NCI-H187 (cell line): ENCODE measurements around the gene HIVEP3.

Source experiments
- DNase-seq, 2 experiments: peaks; one replicate each; lab custom pipeline; 2025; lab: John Stamatoyannopoulos, UW

Gene HIVEP3

GRCh38 chr1:41788427-41788826 lies 130.3 kb downstream of the HIVEP3 start:
- no peak for DNase-seq

DNA sequence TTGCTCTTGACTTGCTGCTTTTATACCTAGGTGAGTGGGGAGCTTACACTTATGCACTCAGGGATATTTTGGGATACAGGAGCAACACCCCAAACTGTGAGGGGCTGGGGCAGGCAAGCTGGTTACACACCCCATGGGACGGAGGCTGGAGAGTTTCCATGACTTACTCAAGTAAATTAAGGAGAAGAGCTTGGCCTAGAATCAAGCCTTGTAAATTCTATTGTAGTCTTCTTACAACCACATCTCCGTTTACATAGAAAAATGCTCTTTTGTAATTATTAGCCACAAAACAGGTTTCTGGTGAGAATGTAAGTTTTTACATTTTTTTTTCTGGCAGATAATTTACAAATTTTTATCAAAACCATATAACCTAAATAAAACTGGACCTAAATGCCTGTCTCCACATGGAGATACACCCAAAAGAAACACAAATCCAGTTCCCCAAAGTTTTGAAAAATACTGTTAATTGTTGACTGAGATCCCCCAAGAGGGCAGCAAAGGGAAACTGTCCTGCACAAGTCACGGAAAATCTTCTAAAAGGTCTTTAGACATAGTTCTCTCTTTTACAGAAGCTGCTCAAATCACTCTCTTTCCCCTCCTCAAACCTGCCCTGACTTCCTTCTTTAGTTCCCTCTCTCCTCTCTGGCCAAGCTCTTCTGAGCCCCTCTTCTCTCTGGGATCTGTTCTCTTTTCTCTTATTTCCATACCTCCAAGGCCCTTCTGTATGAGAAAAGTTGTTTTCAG lies 134.0 kb downstream of the HIVEP3 start:
- no peak for DNase-seq

DNA sequence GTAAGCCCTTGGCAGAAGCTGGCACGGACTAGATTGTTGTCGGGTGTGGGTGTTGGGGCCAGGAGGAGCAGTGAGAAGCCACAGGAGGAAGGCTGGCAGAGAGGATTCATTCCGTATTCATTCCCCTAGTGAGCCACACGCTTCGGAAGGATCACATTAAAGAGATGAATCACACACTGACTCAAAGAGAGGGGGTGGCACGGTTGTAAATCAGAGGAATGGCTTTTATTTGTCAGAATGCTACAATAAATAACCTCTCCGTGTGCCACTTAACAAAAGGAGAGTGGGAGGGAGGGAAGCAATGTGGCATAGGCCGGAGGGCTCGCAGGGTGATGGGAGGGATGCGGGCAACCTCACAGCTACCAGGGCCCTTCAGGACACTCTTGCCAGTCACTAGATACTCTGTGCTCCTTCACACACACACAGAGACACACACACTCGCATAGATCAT lies 135.5 kb downstream of the HIVEP3 start:
- peak; percentile 31 to 45 for DNase-seq

DNA sequence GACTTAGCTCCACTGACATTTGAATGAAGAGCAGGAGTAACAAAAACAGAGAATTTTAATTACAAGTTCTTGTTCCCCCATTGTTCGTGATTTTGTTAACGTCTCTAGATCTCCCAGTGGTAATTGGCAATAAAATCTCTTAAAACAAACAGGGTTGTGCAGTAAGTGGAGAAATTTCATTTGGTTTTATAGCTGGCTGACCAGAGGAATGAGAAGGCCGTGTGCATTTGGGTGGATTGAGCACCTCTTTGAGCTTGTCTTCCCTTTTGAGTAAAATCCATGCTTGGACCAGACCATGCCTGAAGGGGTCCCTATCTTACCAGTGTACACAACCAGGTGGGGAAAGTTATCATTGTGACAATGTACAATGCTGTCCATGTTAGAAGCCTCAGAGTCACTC lies 137.8 kb downstream of the HIVEP3 start:
- no peak for DNase-seq

- DNase-seq, result no peak
These were observed 138.4 kb downstream of the HIVEP3 start for GRCh38 chr1:41780322-41780721.

DNA sequence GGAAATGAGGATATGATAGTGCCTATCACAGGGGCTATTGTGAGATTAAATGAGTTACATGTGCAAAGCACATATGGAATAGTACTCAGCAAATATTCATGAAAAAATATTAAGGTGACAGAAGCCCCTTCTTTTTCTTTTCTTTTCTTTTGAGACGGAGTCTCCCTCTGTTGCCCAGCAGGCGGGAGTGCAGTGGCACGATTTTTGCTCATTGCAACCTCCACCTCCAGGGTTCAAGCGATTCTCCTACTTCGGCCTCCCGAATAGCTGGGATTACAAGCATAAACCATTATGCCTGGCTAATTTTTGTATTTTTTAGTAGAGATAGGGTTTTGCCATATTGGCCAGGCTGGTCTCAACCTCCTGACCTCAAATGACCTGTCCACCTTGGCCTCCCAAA lies 139.4 kb downstream of the HIVEP3 start:
- no peak for DNase-seq

- DNase-seq, result no peak
These were observed 141.0 kb downstream of the HIVEP3 start for GRCh38 chr1:41777695-41778094.

GRCh38 chr1:41776891-41777441 lies 141.8 kb downstream of the HIVEP3 start:
- no peak for DNase-seq

GRCh38 chr1:41775956-41776585 lies 142.7 kb downstream of the HIVEP3 start:
- DNase-seq, result no peak

DNA sequence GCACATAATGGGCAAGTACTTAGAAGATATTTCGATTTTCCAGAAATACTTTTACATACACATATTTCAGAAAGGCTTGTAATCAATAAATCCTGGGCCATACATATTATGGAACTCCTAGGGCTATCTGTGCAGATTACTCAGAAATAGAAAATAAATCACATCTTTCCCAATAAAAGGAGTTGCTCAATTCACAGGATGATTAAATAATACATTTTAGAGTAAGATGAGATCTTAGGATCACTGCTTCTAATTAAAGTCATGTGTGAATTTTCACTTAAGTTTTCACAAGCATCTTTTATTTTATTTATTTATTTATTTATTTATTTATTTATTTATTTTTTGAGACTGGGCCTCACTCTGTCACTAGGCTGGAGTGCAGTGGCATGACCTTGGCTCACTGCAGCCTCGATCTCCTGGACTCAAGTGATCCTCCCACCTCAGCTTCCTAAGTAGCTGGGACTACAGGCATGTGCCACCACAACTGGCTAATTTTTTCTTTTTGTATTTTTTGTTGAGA lies 144.2 kb downstream of the HIVEP3 start:
- no peak for DNase-seq

GRCh38 chr1:41773842-41774241 lies 144.9 kb downstream of the HIVEP3 start:
- DNase-seq, result no peak

DNA sequence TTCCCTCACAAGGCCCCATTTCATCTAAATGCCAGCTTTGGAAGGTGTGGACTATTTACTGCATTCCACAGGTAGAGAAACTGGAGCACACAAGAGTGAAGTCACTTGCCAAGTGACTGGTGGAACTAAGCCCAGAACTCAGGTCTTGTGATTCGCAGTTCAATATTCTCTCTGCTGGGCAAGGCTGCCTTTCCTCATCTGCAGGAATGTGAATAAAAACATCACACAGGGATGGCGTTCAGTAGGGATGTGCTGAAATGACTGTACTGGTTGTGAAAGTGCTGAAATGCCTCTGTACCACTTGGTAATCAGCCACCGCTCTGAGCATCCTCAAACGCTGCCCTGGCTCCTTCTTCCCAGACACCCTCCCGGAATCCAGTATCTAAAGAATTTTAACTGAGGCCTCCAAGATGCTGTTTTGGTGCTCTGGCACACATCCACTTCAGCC lies 145.6 kb downstream of the HIVEP3 start:
- no peak for DNase-seq

GRCh38 chr1:41769068-41769467 lies 149.7 kb downstream of the HIVEP3 start:
- no peak for DNase-seq

GRCh38 chr1:41768583-41768982 lies 150.1 kb downstream of the HIVEP3 start:
- DNase-seq, result no peak

DNA sequence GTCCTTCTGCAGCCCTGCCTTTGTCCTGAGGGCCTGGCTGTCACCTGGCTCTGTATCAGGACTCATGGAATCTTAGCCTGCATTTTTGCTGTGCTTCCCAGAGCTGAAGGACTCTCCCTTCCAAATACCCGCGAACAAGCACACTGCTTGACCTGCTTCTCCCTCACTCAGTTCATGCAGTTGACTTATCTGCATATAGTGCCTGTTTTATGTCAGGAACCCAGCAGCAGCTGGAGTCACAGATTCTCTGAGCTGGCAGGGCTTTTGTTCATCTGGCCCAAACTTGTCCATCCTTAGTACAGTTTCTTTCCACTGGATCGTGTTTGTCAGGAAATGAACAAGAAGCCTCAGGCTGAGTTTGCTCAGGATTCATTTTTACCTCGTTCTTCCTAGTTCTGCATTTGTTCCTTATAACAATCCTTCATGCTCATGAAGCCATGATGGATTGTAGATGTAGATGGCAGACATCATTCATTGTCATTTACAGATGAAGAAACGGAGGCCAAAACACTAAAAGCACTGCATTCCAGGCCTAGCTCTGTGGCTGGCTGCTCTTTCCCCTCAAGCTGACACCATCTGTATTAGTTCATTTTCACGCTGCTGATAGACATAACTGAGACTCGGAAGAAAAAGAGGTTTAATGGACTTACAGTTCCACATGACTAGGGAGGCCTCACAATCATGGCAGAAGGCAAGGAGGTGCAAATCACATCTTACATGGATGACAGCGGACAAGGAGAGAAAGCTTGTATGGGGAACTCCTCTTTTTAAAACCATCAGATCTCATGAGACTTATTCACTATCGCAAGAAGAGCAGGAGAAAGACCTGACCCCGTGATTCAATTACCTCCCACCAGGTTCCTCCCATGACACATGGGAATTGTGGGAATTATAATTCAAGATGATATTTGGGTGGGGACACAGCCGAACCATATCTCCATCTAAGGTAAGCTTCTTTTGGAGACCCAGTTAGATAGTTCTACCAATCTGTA lies 150.9 kb downstream of the HIVEP3 start:
- no peak for DNase-seq

GRCh38 chr1:41766546-41766945 lies 152.2 kb downstream of the HIVEP3 start:
- no peak for DNase-seq

GRCh38 chr1:41766041-41766440 lies 152.7 kb downstream of the HIVEP3 start:
- no peak for DNase-seq

DNA sequence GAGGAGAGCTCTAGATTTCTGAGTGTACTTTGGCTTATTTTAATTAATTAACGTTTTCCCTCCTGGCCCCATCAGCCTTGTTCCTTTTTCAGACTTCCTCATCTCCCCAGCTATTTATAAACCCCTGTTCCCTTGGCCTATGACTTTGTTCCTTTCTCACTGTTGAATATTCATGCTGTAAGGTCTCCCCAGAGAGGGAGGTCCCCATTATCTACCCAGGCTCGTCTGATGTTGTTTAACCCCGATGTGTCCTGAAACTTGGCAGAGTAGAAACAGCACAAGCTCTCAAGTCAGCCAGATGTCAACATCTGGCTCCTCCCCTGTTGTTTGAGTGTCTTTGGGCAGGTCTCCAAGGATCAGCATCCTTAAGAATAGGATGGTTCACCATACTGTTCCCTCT lies 153.6 kb downstream of the HIVEP3 start:
- no peak for DNase-seq

DNA sequence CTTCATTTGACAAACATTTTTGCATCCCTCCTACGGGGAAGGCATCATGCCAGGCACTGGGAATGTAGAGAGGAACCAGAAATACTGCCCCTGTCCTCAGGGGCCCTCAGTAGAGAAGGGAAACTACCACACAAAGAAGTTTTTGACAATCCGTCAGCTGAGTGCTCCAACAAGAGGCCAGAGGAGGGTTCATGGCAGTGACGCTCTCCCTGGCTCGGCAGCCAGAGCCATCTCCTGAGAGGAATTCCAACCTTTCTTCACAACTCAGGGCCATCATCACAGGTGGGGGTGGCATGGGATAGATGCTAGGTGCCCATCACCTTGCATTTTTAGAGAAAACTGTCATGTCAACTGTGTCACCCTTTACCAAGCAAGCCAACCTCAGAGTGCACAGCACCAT lies 154.1 kb downstream of the HIVEP3 start:
- no peak for DNase-seq

DNA sequence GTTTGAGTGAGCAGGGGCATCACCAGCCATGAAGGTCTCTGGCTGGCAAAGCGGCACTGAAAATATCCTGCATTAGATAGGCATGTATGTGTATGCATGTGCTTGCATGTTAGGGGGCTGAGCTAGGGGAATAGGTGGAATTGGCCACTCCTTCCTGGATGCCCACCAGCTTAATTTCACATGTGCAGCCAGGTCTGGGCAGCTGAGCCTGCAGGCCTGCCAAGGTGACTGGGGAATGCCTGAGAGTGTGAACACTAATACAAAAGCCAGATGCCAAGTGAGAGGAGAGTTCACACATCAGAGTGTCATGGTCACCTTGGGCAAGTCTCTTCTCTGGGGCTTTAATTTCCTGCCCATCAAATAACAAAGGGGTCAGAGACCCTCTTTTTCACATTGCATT lies 155.9 kb downstream of the HIVEP3 start:
- no peak for DNase-seq

GRCh38 chr1:41762251-41762650 lies 156.5 kb downstream of the HIVEP3 start:
- DNase-seq, result no peak
